HG03108 (cell line): ENCODE measurements around the gene LIN7B.

Source experiments
- ATAC-seq: cut with Tn5 transposase; IDR thresholded peaks from one replicate; pipeline ENCODE4 v1.9.1; 2021; ENCODE audit warnings: moderate library complexity; ENCODE audit not compliant: unreplicated experiment

LIN7B gene

GRCh38 chr19:49094505-49095482 lies 19.4 kb upstream of the LIN7B start:
- no peak for ATAC-seq

GRCh38 chr19:49097453-49098288 lies 16.5 kb upstream of the LIN7B start:
- ATAC-seq, result no peak

- ATAC-seq, result no peak
These were observed 15.4 kb upstream of the LIN7B start for GRCh38 chr19:49098795-49099194.

GRCh38 chr19:49101160-49101559 lies 13.0 kb upstream of the LIN7B start:
- ATAC-seq, result no peak

GRCh38 chr19:49102303-49102702 lies 11.9 kb upstream of the LIN7B start:
- ATAC-seq, result no peak

- ATAC-seq, result no peak
These were observed 10.7 kb upstream of the LIN7B start for GRCh38 chr19:49103331-49104085.

- ATAC-seq, result no peak
These were observed 9.8 kb upstream of the LIN7B start for GRCh38 chr19:49104229-49104864.

GRCh38 chr19:49106648-49107135 lies 7.5 kb upstream of the LIN7B start:
- no peak for ATAC-seq

- no peak for ATAC-seq
These were observed 6.3 kb upstream of the LIN7B start for GRCh38 chr19:49107625-49108459.

GRCh38 chr19:49109051-49109450 lies 5.1 kb upstream of the LIN7B start:
- no peak for ATAC-seq

GRCh38 chr19:49109569-49110233 lies 4.5 kb upstream of the LIN7B start:
- ATAC-seq, result no peak

- no peak for ATAC-seq
These were observed 3.6 kb upstream of the LIN7B start for GRCh38 chr19:49110567-49110966.

GRCh38 chr19:49111218-49111998 lies 2.8 kb upstream of the LIN7B start:
- no peak for ATAC-seq

- ATAC-seq, result no peak
These were observed 627 bp downstream of the LIN7B start for GRCh38 chr19:49114630-49115363.

- no peak for ATAC-seq
These were observed 2.4 kb downstream of the LIN7B start for GRCh38 chr19:49116544-49116943.

GRCh38 chr19:49117677-49118564 lies 3.8 kb downstream of the LIN7B start:
- ATAC-seq, result no peak
